Kidney (tissue), 14 donors: ENCODE data around the gene NT5DC4. TPM values are rescaled to one million over a fixed set of nuclear protein-coding genes. Genes with fewer than 3 reads are reported as not detected.
A peak's percentile ranks its signal among the peaks of the same experiment; 100 is the strongest.

Experiments
- DNase-seq, 5 donors: peaks; one replicate each; pipeline ENCODE4 v3.0.0-alpha.2; 2013 to 2020
- FAIRE-seq: peaks from 2 replicates; lab custom pipeline; 2012; peaks lifted over from hg19 to GRCh38; lab: Jason Lieb, UNC
- H3K27ac ChIP-seq, 2 donors: one replicate each; pipeline ENCODE4 v1.7.0; 2013; ENCODE audit warnings: low read depth in 2 of 2, low read length in 2 of 2, inconsistent platforms in 1 of 2
- H3K27me3 ChIP-seq: one replicate; pipeline ENCODE4 v1.7.1; 2013; ENCODE audit warnings: low read length, inconsistent platforms; ENCODE audit not compliant: control insufficient read depth, insufficient read depth
- H3K36me3 ChIP-seq, 3 donors: one replicate each; pipeline versions ENCODE4 v1.7.0 to v1.7.1; 2013; ENCODE audit warnings: low read length in 3 of 3, control low read depth in 1 of 3, inconsistent platforms in 1 of 3; ENCODE audit not compliant: insufficient read depth in 3 of 3, control insufficient read depth in 2 of 3
- H3K4me1 ChIP-seq, 3 donors: one replicate each; pipeline versions ENCODE4 v1.7.0 to v1.7.1; 2013; ENCODE audit warnings: low read length in 3 of 3, inconsistent platforms in 1 of 3, low read depth in 1 of 3; ENCODE audit not compliant: control insufficient read depth in 2 of 3, insufficient read depth in 2 of 3
- H3K4me3 ChIP-seq, 3 donors: one replicate each; pipeline versions ENCODE4 v1.7.0 to v1.8.1; 2013; ENCODE audit warnings: low read length in 3 of 3, control low read depth in 1 of 3, inconsistent platforms in 1 of 3
- H3K9ac ChIP-seq, 3 donors: one replicate each; pipeline versions ENCODE4 v1.7.0 to v1.7.1; 2013; ENCODE audit warnings: low read length in 3 of 3, control low read depth in 1 of 3, inconsistent platforms in 1 of 3
- H3K9me3 ChIP-seq, 3 donors: one replicate each; pipeline versions ENCODE4 v1.7.0 to v1.7.1; 2013; ENCODE audit warnings: low read length in 3 of 3, control low read depth in 1 of 3, inconsistent platforms in 1 of 3; ENCODE audit not compliant: control insufficient read depth in 2 of 3, insufficient read depth in 1 of 3
- intact Hi-C: fragments of 100-400 bp; cut with DNase I; formaldehyde crosslinking; loops from one replicate; pipeline ENCODE4 v1.11.1; 2022
- polyA plus RNA-seq: library from polyadenylated mRNA; stranded (reverse); fragments of 350-450 nt; fragmentation: Illumina TruSeq; extraction: RNeasy Lipid Tissue Mini Kit (QIAGEN cat#74804); gene quantifications from one replicate; pipeline ENCODE4 v1.2.3, GENCODE V29; 2014; ENCODE audit warnings: low read depth, low replicate concordance; ENCODE audit not compliant: insufficient read depth
- total RNA-seq: library from RNA; stranded (reverse); fragmentation: NEBNext Ultra II Directional; extraction: Animal tissue kit (Norgen Biotek cat#: 25700); gene quantifications from one replicate; pipeline ENCODE4 v1.2.1, GENCODE V29; 2021
- TF ChIP-seq, protein P1 (sequence below): IDR thresholded peaks from 3 replicates; pipeline ENCODE4 v1.5.1; 2012; ENCODE audit warnings: mild to moderate bottlenecking, moderate library complexity, borderline replicate concordance; ENCODE audit not compliant: insufficient read depth; ENCODE audit errors: extremely low read depth
- donor health status: control.
- donor health status: control.
- donor health status: control.
- donor health status: control.
- donor health status: control.
- donor health status: DM: yes; HTN: yes; CAD: no.
- donor health status: Normal renal cell carcinoma (clear cell type).

NT5DC4 gene
- total and polyA plus RNA-seq, 2 donors from 2014 or later: not detected

- Histone ChIP-seq H3K9ac (peak overlapping the region in 1 of 3 donors; percentile 34), H3K27me3 (no peaks in the 10 kb centered on the region), H3K36me3 (no peaks in the 10 kb centered on the region), H3K27ac (no peak overlapping the region), H3K9me3 (no peaks in the 10 kb centered on the region), H3K4me3 (no peak overlapping the region), H3K4me1 (peaks cover 0 to 2% (median 0%) of the 10 kb centered on the region in 3 donors)
- FAIRE-seq (no peak), DNase-seq (peak; percentile 90 to 95 (median 93))
- TF ChIP-seq, protein P1, sequence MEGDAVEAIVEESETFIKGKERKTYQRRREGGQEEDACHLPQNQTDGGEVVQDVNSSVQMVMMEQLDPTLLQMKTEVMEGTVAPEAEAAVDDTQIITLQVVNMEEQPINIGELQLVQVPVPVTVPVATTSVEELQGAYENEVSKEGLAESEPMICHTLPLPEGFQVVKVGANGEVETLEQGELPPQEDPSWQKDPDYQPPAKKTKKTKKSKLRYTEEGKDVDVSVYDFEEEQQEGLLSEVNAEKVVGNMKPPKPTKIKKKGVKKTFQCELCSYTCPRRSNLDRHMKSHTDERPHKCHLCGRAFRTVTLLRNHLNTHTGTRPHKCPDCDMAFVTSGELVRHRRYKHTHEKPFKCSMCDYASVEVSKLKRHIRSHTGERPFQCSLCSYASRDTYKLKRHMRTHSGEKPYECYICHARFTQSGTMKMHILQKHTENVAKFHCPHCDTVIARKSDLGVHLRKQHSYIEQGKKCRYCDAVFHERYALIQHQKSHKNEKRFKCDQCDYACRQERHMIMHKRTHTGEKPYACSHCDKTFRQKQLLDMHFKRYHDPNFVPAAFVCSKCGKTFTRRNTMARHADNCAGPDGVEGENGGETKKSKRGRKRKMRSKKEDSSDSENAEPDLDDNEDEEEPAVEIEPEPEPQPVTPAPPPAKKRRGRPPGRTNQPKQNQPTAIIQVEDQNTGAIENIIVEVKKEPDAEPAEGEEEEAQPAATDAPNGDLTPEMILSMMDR: peak; percentile 99
- intact Hi-C loops: loop anchor here (10.0 kb wide), 1 partner anchor 122 kb away; no protein-coding TSS in a partner anchor
Measured at GRCh38 chr2:112726487-112727190, 5.8 kb downstream of the NT5DC4 start.

DNA sequence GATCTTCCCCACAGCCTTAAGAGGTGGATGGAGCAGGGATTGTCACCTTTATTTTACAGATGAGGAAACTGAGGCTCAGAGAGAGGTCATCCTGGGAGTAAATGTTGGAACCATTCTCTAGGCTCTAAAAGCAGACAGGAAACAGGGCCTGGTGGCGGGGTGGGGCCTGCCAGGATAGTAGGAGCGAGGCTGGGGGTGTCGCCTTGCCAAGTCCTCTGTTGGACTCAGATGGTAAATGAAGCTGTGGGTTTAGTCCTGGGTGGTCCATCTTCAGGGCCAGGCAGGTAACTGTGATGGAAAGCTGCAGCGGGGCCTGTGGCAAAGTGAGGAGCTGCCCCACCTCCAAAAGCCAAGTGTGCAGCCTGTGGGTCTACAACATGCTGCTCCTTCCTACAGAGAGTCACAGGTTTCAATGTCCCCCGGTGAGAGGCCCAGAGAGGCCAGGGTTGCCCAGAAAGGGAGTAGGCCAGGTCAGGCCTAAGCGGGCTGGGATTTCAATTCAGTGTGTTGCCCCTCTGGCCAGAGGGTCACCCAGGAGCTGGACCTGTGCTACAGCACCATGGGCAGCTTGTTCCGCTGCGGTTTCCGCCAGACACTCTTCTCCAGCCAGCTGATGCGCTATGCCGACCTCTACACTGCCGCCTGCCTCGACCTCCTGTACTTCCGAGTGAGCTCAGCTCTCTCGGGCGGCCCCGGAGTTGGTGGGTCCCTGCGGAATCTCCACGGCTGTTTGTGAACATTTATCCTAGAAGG is 6.6 kb downstream of the NT5DC4 start:
- H3K4me1 ChIP-seq: peaks cover 0 to 2% (median 0%) of the 10 kb centered on the region in 3 donors
- H3K27me3 ChIP-seq: no peaks in the 10 kb centered on the region
- DNase-seq (no peak), FAIRE-seq (no peak)
- H3K9me3 ChIP-seq: no peaks in the 10 kb centered on the region
- intact Hi-C loops: loop anchor here (10.0 kb wide), 1 partner anchor 123 kb away; no protein-coding TSS in a partner anchor
- no peak overlapping the region for H3K4me3 ChIP-seq
- H3K27ac ChIP-seq: no peak overlapping the region
- no peak overlapping the region for H3K9ac ChIP-seq
- no peaks in the 10 kb centered on the region for H3K36me3 ChIP-seq
- TF ChIP-seq, protein P1: no peak

DNA sequence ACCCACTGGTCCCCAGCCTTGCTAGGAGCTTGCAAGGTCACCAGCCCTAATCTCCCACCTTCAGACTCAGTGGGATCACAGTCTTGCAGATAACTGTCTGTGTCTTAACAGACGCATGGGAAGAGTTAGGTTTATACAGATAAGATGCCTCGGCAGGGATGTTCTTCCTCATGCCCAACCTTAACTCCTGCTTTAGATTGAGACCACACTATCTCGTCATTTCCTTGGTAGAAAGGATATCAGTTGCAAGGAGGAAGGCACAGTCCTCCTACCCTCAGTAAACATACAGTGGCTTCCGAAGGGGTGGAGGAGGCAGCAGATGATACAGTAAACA is 7.2 kb downstream of the NT5DC4 start:
- Histone ChIP-seq H3K27me3 (no peaks in the 10 kb centered on the region), H3K27ac (no peak overlapping the region), H3K4me1 (peaks cover 0 to 2% (median 0%) of the 10 kb centered on the region in 3 donors), H3K4me3 (no peak overlapping the region), H3K9me3 (no peaks in the 10 kb centered on the region), H3K9ac (no peak overlapping the region), H3K36me3 (no peaks in the 10 kb centered on the region)
- intact Hi-C loops: loop anchor here (10.0 kb wide), 1 partner anchor 123 kb away; no protein-coding TSS in a partner anchor
- DNase-seq (no peak), FAIRE-seq (no peak)
- TF ChIP-seq, protein P1: no peak
